Vagina (tissue), 2 donors: ENCODE data around the gene UBA3. TPM values are rescaled to one million over a fixed set of nuclear protein-coding genes. Genes with fewer than 3 reads are reported as not detected.

Experiments
- DNase-seq, 2 donors: peaks; one replicate each; pipeline ENCODE4 v3.0.0-alpha.2; 2017; ENCODE audit errors: extremely low spot score in 2 of 2
- H3K27ac ChIP-seq: fragments of 200-600 bp; sonication (generic); one replicate; pipeline ENCODE4 v1.5.1; 2019
- H3K27me3 ChIP-seq: fragments of 200-600 bp; sonication (generic); one replicate; pipeline ENCODE4 v1.5.1; 2019
- H3K36me3 ChIP-seq, 2 donors: fragments of 200-600 bp; sonication (generic); one replicate each; pipeline ENCODE4 v1.5.1; 2017 to 2019
- H3K4me1 ChIP-seq: fragments of 200-600 bp; sonication (generic); one replicate; pipeline ENCODE4 v1.5.1; 2019
- H3K4me3 ChIP-seq, 2 donors: fragments of 200-600 bp; sonication (generic); 1 replicate in 1 of 2; 2 replicates in 1 of 2; pipeline ENCODE4 v1.5.1; 2016 to 2019
- H3K9me3 ChIP-seq: fragments of 200-600 bp; sonication (generic); one replicate; pipeline ENCODE4 v1.5.1; 2019
- POLR2A ChIP-seq, 2 donors: fragments of 450-650 bp; IDR thresholded peaks; one replicate each; pipeline ENCODE4 v1.6.1; 2017; ENCODE audit warnings: antibody characterized with exemption in 2 of 2, mild to moderate bottlenecking in 2 of 2, moderate library complexity in 2 of 2
- POLR2AphosphoS5 ChIP-seq, 2 donors: sonication (generic); formaldehyde crosslinking; IDR thresholded peaks; one replicate each; pipeline ENCODE4 v1.9.0; 2017; ENCODE audit warnings: antibody characterized with exemption in 2 of 2, mild to moderate bottlenecking in 2 of 2, low read depth in 1 of 2; ENCODE audit not compliant: insufficient read depth in 1 of 2
- intact Hi-C: fragments of 100-400 bp; cut with DNase I; formaldehyde crosslinking; loops from one replicate; pipeline ENCODE4 v1.15.1; 2023
- total RNA-seq: library from RNA; depleted of rRNA; stranded (reverse); fragments of >200 nt; gene quantifications from one replicate; pipeline ENCODE4 v1.2.3, GENCODE V29; 2016
- TF ChIP-seq, protein P1 (sequence below), 3 experiments: fragments of 450-650 bp in 2 of 3; fragments of 200-600 bp in 1 of 3; sonication (generic) in 1 of 3; IDR thresholded peaks; one replicate each; pipeline ENCODE4 v1.5.1; 2017 to 2019; ENCODE audit warnings: antibody characterized with exemption in 3 of 3, mild to moderate bottlenecking in 2 of 3, moderate library complexity in 2 of 3

UBA3 gene
- total RNA-seq, 1 donor from 2014 or later = 84.7 TPM

DNA sequence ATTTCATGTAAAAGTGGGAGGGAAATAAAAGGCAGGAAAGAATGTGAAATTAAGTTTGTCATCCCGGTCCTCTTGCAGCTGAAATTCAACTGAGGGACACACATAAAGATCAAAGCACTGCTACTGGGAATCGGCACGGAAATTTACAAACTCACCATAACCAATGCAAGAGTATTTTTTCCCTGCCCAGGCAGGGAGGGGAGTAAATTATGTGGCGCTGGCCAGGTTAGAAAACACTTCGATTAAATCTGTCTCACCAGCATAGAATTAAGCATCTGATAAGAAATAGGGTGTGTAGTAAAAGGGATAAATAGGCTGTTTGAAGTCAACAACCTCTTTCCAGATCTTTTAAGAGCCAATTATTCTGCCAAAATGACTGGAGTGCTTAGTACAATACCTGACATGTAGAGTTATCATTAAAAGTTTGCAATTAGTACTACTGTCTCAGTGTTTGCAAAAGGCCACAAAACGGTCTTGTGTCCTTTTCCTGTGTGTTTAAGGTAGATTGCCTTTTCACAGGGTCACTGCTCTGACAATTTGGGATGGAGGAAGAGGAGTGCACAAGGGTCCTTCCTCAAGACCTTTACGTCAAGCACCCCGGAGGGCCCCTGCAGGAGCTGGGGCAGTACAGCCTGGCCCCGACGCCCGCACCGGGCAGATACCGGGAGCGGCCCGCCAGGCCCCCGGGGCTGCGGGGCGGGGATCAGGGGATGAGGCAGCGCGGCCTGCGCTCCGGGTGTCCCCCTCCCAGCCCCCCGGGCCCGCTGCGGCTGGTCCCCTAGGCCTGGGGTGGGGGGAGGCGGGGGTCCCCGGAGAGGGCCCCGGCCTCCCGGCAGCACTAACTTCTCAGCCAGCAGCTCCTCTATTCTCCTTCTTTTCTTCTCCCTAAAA, 651 bp downstream of the UBA3 start:
- Histone ChIP-seq H3K9me3 (no peaks in the 10 kb centered on the region), H3K27me3 (no peaks in the 10 kb centered on the region), H3K27ac (peak overlapping the region; percentile 87), H3K36me3 (no peaks in the 10 kb centered on the region), H3K4me1 (peaks cover 49% of the 10 kb centered on the region), H3K4me3 (peak overlapping the region; percentile 75 to 92)
- DNase-seq = no peak
- intact Hi-C loops = no loop called here
- TF ChIP-seq, protein P1, sequence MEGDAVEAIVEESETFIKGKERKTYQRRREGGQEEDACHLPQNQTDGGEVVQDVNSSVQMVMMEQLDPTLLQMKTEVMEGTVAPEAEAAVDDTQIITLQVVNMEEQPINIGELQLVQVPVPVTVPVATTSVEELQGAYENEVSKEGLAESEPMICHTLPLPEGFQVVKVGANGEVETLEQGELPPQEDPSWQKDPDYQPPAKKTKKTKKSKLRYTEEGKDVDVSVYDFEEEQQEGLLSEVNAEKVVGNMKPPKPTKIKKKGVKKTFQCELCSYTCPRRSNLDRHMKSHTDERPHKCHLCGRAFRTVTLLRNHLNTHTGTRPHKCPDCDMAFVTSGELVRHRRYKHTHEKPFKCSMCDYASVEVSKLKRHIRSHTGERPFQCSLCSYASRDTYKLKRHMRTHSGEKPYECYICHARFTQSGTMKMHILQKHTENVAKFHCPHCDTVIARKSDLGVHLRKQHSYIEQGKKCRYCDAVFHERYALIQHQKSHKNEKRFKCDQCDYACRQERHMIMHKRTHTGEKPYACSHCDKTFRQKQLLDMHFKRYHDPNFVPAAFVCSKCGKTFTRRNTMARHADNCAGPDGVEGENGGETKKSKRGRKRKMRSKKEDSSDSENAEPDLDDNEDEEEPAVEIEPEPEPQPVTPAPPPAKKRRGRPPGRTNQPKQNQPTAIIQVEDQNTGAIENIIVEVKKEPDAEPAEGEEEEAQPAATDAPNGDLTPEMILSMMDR (IDR thresholded peaks at IDR 0.05) = no peak
- TF ChIP-seq POLR2AphosphoS5 (IDR thresholded peaks at IDR 0.05; ENCODE audit: insufficient read depth in 1 of 2, low read depth in 1 of 2) (no peak), POLR2A (IDR thresholded peaks at IDR 0.05) (no peak)

DNA sequence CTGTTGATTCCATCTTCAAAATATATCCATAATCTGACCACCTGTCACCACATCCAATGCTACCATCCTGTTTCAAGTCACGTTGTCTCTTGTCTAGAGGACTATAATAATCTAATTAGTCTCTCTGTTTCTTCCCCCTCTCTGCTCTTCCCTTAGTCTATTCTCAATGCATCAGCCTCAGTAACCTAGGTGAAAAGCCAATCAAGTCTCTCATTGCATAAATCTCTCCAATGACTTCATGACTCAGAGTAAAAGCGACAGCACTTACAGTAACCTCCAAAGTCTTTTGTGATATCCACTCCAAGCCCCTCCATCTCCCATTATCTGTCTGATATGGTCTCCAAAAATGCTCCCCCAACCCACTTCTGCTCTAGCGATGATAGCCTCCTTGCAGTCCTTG, 7.2 kb downstream of the UBA3 start:
- Histone ChIP-seq H3K4me3 (no peak overlapping the region), H3K36me3 (no peaks in the 10 kb centered on the region), H3K27ac (no peak overlapping the region), H3K4me1 (peaks cover 4% of the 10 kb centered on the region), H3K27me3 (no peaks in the 10 kb centered on the region), H3K9me3 (no peaks in the 10 kb centered on the region)
- DNase-seq = no peak
- TF ChIP-seq, protein P1 (IDR thresholded peaks at IDR 0.05) = no peak
- TF ChIP-seq POLR2AphosphoS5 (IDR thresholded peaks at IDR 0.05; ENCODE audit: insufficient read depth in 1 of 2, low read depth in 1 of 2) = no peak
- TF ChIP-seq POLR2A (IDR thresholded peaks at IDR 0.05) = no peak
- intact Hi-C loops = no loop called here

GRCh38 chr3:69066121-69066520, 14.0 kb downstream of the UBA3 start:
- no peak overlapping the region for H3K27ac ChIP-seq
- H3K4me3 ChIP-seq = no peak overlapping the region
- H3K9me3 ChIP-seq = no peaks in the 10 kb centered on the region
- H3K36me3 ChIP-seq = peaks cover 0 to 24% of the 10 kb centered on the region in 2 donors
- intact Hi-C loops = no loop called here
- no peak for TF ChIP-seq POLR2A (IDR thresholded peaks at IDR 0.05)
- TF ChIP-seq, protein P1 (IDR thresholded peaks at IDR 0.05) = no peak
- TF ChIP-seq POLR2AphosphoS5 (IDR thresholded peaks at IDR 0.05; ENCODE audit: insufficient read depth in 1 of 2, low read depth in 1 of 2) = no peak
- no peak for DNase-seq
- no peaks in the 10 kb centered on the region for H3K4me1 ChIP-seq
- H3K27me3 ChIP-seq = no peaks in the 10 kb centered on the region

GRCh38 chr3:69065318-69065964, 14.7 kb downstream of the UBA3 start:
- DNase-seq = no peak
- intact Hi-C loops = no loop called here
- TF ChIP-seq POLR2A (IDR thresholded peaks at IDR 0.05) (no peak), POLR2AphosphoS5 (IDR thresholded peaks at IDR 0.05; ENCODE audit: insufficient read depth in 1 of 2, low read depth in 1 of 2) (no peak)
- TF ChIP-seq, protein P1 (IDR thresholded peaks at IDR 0.05) = no peak
- H3K36me3 ChIP-seq = peaks cover 0 to 30% of the 10 kb centered on the region in 2 donors
- H3K4me1 ChIP-seq = no peaks in the 10 kb centered on the region
- H3K9me3 ChIP-seq = no peaks in the 10 kb centered on the region
- no peak overlapping the region for H3K4me3 ChIP-seq
- no peaks in the 10 kb centered on the region for H3K27me3 ChIP-seq
- no peak overlapping the region for H3K27ac ChIP-seq
